GM19455 (cell line): ENCODE results near the gene RFX2.
"Not testable (repeated sequence)": the region's sequence is repeated elsewhere in the genome, so short reads cannot be mapped to it uniquely, and the experiment has no call there.

Experiments used
- ATAC-seq: cut with Tn5 transposase; IDR thresholded peaks from one replicate; pipeline ENCODE4 v1.9.1; 2021; ENCODE audit not compliant: unreplicated experiment

Gene RFX2

GRCh38 chr19:5993648-5994358, 116.5 kb downstream of the RFX2 start:
- ATAC-seq: no peak

DNA sequence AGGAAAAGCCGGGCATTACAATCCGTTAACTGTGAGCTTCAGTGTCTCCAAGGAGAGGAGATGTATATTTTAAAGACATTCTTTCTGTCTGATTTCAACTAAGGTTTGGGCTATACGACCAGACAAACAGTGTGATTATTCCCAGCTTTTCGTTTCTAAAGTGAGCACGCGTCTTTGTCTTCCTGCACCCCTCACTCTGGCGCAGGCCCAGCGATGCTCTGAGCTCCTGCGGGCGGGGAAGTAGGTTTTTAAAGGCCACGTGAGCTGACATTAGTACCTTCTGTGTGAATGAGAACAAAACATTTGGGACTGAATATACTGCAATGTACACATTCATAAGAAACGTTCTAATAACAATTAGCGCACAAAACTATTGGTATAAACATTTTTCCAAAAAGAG, 117.1 kb downstream of the RFX2 start:
- no peak for ATAC-seq

- no peak for ATAC-seq
Measured at GRCh38 chr19:5992756-5993155, 117.5 kb downstream of the RFX2 start.

DNA sequence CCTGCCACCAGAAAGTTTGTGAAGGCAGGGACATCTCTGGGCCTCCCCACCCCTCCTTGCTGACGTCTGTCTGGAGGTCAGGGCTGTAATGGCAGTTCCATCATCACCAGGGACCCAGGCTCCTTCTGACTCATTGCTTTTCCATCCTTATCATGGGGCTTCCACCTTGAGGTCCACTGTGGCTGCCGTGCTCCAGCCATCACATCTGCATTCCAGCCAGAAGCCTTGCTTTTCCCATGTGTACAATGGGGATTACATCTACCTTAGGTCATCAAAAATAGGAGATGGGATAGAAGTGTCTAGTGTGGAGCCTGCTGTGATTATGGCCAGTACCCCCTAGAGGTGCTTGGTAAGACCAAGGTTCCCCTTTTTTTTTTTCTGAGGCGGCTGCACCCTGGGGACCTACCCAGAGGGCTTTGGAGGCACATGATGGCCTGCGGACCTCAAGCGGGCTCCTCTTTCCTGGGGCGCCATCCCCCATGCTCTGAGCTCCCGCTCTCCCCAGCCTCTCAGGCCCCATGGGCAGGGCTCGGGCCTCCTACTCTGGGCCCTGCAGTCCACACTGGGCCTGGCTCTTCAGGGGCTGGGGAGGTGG, 119.0 kb downstream of the RFX2 start:
- no peak for ATAC-seq

- no peak for ATAC-seq
Measured at GRCh38 chr19:5990289-5990797, 120.0 kb downstream of the RFX2 start.

DNA sequence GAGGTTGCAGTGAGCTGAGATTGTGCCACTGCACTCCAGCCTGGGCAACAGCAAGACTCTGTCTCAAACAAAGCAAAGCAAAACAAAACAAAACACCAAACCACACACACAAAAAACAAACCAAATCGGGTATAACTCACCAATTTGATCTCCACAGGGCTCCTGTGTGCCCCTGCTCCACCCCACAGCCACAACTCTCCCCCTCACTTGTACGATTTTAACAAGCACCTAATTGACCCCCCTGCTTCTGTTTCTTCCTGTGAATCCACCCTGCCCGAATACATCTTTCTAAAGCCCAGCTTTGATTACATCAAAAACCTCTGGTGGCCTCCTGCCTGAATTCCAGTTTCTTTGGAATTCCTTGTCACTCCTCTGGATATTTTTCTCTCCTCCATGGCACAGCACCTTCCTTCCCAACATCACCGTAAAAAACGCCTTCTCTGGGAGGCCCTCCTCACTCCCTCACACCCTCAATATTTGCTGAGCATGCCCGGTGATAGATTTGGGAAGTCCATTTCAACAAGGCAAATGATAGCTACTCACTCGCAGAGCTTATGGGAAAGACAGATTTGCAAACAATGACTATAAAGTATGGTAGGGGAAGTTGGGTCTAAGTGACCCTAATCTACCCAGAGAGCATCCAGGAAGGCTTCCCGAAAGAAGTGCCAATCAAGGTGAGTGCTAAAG, 120.8 kb downstream of the RFX2 start:
- no peak for ATAC-seq

GRCh38 chr19:5988517-5989387, 121.5 kb downstream of the RFX2 start:
- ATAC-seq: no peak

GRCh38 chr19:5987077-5987818, 123.1 kb downstream of the RFX2 start:
- ATAC-seq: no peak

DNA sequence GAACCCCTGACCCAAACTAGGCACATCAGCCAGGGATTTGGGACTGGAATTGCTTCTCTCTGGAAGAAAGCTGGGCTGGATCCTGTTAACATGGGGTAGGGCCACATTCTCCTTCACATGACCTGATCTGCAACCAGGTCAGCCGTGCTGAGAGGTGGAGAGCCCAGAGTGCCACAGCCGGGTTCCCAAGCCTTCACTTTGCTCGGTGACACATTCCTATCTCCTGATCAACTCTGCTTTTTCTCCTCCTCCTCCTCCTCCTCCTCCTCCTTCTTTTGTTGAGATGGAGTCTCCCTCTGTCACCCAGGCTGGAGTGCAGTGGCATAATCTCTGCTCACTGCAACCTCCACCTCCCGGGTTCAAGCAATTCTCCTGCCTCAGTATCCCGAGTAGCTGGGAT, 124.5 kb downstream of the RFX2 start:
- ATAC-seq: not testable (repeated sequence)

DNA sequence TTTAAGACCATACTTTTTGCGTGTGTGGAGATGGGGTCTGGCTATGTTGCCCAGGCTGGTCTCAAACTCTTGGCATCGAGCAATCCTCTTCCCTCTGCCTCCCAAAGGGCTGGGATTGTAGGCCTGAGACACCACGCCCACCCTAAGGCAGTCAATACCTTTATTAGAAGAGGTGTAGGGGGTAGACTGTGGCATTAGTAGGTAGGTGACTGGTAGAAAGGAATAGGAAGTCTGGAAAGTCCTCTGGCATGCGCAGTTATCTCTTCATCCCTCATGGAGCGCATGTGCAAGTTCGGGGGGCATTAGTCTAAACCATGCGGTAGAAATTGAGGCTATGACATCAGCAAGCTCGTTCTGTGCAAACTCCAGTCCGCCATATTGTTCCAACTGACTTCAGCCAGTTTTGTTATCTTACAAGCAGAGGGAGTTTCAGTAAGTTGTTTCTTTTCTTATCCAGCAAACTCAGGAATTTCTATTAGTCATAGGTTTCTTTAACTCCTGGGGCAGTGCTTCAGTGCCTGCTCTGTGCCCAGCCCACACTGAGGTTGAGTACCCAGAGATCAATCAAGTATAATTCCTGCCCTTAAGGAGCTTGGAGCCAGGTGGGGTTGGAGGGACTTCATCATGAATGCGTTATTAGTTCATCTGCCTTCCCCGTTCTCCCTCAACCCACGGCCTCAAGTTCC, 125.1 kb downstream of the RFX2 start:
- no peak for ATAC-seq

GRCh38 chr19:5984600-5984999, 125.7 kb downstream of the RFX2 start:
- no peak for ATAC-seq

DNA sequence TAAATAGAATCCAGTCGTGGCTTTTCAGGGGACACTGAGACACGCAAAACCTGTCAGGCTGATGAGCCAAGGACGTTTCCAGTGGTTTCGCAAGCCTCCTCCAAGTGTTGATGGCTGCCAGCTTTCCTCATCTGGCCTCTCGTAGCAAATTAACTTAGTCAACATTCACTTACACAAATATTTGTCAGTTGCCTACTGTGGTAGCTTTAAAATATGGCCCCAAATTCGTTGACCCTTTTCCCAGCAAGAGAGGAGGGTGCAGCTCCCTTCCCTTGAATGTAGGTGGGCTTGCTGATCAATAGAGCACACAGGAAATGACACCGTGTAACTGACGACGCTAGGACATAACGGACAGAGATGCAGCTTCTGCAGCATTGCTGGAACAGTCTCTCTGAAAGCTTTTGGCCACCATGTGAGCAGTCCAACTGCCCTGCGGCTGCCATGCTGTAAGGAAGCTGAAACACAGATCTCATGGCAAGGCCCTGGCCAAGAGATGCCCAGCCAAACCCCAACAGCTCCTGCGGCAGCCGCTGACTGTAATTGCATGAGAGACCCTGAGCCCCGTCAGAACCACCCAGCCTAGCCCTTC, 126.8 kb downstream of the RFX2 start:
- no peak for ATAC-seq

- no peak for ATAC-seq
Measured at GRCh38 chr19:5978606-5979552, 131.4 kb downstream of the RFX2 start.

DNA sequence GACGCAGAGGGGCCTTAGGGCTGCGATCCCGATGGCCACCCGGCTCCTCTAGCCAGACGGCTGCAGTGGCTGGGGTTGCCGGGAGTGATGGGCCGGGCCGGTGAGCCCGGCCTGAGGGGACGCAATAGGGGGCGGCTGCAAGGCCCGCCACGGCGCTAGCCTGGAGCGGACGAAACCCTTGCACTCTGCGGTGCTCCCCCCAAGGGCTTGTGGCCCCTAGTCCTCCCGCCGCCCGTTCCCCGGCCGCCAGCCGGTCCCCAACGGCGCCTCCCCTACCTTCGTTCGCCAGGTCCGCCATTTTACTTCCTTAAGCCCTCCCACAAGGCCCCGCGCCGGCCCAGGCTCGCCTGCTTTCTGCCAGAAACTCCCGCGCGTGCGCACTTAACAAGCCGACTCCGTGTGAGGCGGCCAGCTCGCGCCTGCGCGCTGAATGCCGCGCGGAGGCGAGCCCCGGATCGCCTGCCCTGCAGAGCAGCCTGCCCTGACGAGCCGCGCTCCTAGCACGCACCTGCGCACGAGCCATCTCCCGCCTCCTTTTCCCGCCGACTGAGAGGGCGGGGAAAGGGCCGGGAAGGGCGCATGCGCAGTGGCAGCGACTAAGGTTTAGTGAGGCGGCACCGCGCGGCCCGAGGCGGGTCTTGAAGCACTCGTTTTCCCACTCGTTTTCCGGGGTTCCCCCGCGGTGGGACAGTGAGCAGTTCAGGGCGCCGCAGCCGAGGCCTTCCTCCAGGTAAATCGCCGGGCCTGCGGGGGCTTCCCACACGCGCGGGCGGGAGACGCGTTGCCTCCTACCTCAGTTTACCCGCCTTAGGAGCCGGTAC, 132.3 kb downstream of the RFX2 start, which contains the start of gene RANBP3:
RANBP3 (minus strand) TSS at position 356 of the 821 bp plus-strand sequence; CDS start at position 298, 58 bp downstream.
- ATAC-seq: peak; percentile 85

GRCh38 chr19:5977222-5977784, 133.0 kb downstream of the RFX2 start:
- peak; percentile 1 for ATAC-seq

DNA sequence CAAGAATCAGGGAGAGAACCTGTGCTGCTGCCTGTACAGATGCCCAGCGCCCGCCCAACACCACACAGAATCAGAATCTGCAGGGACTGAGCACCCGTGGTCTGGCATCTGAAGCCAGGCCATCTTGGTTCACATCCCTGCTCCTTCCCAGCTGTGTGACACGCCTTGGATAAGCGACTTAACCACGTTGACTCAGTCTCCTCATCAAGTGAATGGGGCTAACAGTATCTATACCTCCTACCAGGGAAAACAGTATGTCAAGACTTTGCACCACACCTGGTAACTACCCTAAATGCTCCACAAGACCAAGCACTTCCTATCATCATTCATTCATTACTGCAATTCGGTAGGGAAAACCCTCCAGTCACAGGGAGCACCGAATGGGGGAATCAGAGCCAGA, 133.5 kb downstream of the RFX2 start:
- ATAC-seq: no peak

GRCh38 chr19:5975388-5975728, 134.9 kb downstream of the RFX2 start:
- no peak for ATAC-seq
